B cell (primary cell): ENCODE measurements around the gene EPB41L1. TPM values are rescaled to one million over a fixed set of nuclear protein-coding genes. Genes with fewer than 3 reads are reported as not detected.

Source experiments
- ATAC-seq: fragments of 200-7000 bp; cut with Tn5 transposase; one replicate; pipeline ENCODE4 v1.10.0; 2021; ENCODE audit warnings: low read depth, mild to moderate bottlenecking, moderate number of reproducible peaks, moderate library complexity
- CTCF ChIA-PET: fragments of 350-600 bp; sonication (Branson Sonifier 250); formaldehyde crosslinking; loops from one replicate; lab custom pipeline; 2021; ENCODE audit warnings: antibody characterized with exemption, inconsistent platforms; lab: Charles Lee
- POLR2A ChIA-PET: fragments of 350-600 bp; sonication (Branson Sonifier 250); formaldehyde crosslinking; loops from one replicate; lab custom pipeline; 2021; ENCODE audit warnings: antibody characterized with exemption; lab: Charles Lee
- DNase-seq: peaks from one replicate; pipeline ENCODE4 v3.0.0; 2013
- H2AFZ ChIP-seq: 2 replicates; pipeline ENCODE4 v1.6.1; 2012; ENCODE audit warnings: mild to moderate bottlenecking, low read depth, low read length; ENCODE audit not compliant: insufficient read depth, poor library complexity, severe bottlenecking
- H3K27ac ChIP-seq, 2 donors: 1 replicate in 1 of 2; 2 replicates in 1 of 2; pipeline ENCODE4 v1.5.1; 2012 to 2013; ENCODE audit warnings: low read length in 2 of 2, mild to moderate bottlenecking in 2 of 2, moderate library complexity in 1 of 2
- H3K27me3 ChIP-seq, 4 experiments: fragments of 200-600 bp in 1 of 4; sonication (generic) in 1 of 4; replicated peaks in 1 of 4; 1 replicate in 2 of 4; 2 replicates in 2 of 4; pipeline versions ENCODE4 v1.6.1 to v1.7.0; 2013 to 2016; ENCODE audit warnings: low read length in 3 of 4, mild to moderate bottlenecking in 2 of 4, mixed read lengths in 1 of 4, moderate library complexity in 1 of 4; ENCODE audit not compliant: insufficient read depth in 4 of 4, control insufficient read depth in 3 of 4; ENCODE audit errors: control extremely low read depth in 1 of 4
- H3K36me3 ChIP-seq, 2 experiments: replicated peaks in 1 of 2; 1 replicate in 1 of 2; 2 replicates in 1 of 2; pipeline versions ENCODE4 v1.6.1 to v1.7.1; 2013; ENCODE audit warnings: low read length in 1 of 2; ENCODE audit not compliant: insufficient read depth in 2 of 2, control insufficient read depth in 1 of 2; ENCODE audit errors: control extremely low read depth in 1 of 2, extremely low read depth in 1 of 2
- H3K4me1 ChIP-seq, 2 donors: fragments of 200-600 bp in 1 of 2; sonication (generic) in 1 of 2; 1 replicate in 1 of 2; 2 replicates in 1 of 2; pipeline versions ENCODE4 v1.5.1 to v1.6.1; 2013 to 2017; ENCODE audit warnings: low read length in 2 of 2; ENCODE audit not compliant: control insufficient read depth in 2 of 2, insufficient read depth in 2 of 2
- H3K4me2 ChIP-seq: replicated peaks from 2 replicates; pipeline ENCODE3; 2012; ENCODE audit warnings: mild to moderate bottlenecking, low read depth, low read length; ENCODE audit not compliant: poor library complexity, severe bottlenecking
- H3K4me3 ChIP-seq, 5 experiments: fragments of 200-600 bp in 1 of 5; sonication (generic) in 1 of 5; 1 replicate in 3 of 5; 2 replicates in 2 of 5; pipeline versions ENCODE4 v1.5.1 to v1.7.0; 2011 to 2016; ENCODE audit warnings: low read length in 4 of 5, mild to moderate bottlenecking in 4 of 5, low read depth in 2 of 5, control low read depth in 1 of 5, moderate library complexity in 1 of 5; ENCODE audit not compliant: insufficient read depth in 1 of 5; ENCODE audit errors: control extremely low read depth in 1 of 5, extremely low read depth in 1 of 5
- H3K79me2 ChIP-seq: fragments of 200-600 bp; sonication (generic); one replicate; pipeline ENCODE4 v1.6.0; 2016; ENCODE audit warnings: low read length; ENCODE audit not compliant: control insufficient read depth, insufficient read depth
- H3K9ac ChIP-seq: fragments of 200-600 bp; sonication (generic); 2 replicates; pipeline ENCODE4 v1.6.1; 2017; ENCODE audit warnings: mild to moderate bottlenecking, low read length, moderate library complexity
- H3K9me3 ChIP-seq, 3 donors: one replicate each; pipeline versions ENCODE4 v1.6.1 to v1.7.1; 2013; ENCODE audit warnings: low read length in 2 of 3; ENCODE audit not compliant: control insufficient read depth in 2 of 3, insufficient read depth in 1 of 3; ENCODE audit errors: control extremely low read depth in 1 of 3
- H4K20me1 ChIP-seq: 2 replicates; pipeline ENCODE4 v1.6.0; 2012; ENCODE audit warnings: mild to moderate bottlenecking, low read length; ENCODE audit not compliant: insufficient read depth, control insufficient read depth, poor library complexity, severe bottlenecking
- H3K27ac Mint-ChIP-seq: one replicate; pipeline ENCODE4 v1.8.0; 2021; ENCODE audit warnings: mixed read lengths
- H3K27me3 Mint-ChIP-seq: one replicate; pipeline ENCODE4 v1.8.0; 2021; ENCODE audit warnings: mixed read lengths
- H3K4me1 Mint-ChIP-seq: one replicate; pipeline ENCODE4 v1.8.0; 2021; ENCODE audit warnings: mixed read lengths
- H3K4me3 Mint-ChIP-seq: one replicate; pipeline ENCODE4 v1.8.0; 2021; ENCODE audit warnings: mixed read lengths
- H3K9me3 Mint-ChIP-seq: one replicate; pipeline ENCODE4 v1.8.0; 2022; ENCODE audit warnings: mixed read lengths; ENCODE audit not compliant: insufficient read depth
- CTCF ChIP-seq: fragments of 200-600 bp; IDR thresholded peaks from one replicate; pipeline ENCODE4 v1.8.0; 2022; ENCODE audit warnings: antibody characterized with exemption, mild to moderate bottlenecking
- EZH2 ChIP-seq: IDR thresholded peaks from 2 replicates; pipeline ENCODE4 v1.6.1; 2012; ENCODE audit warnings: borderline replicate concordance, low read depth, mild to moderate bottlenecking, moderate library complexity, low read length; ENCODE audit not compliant: insufficient read depth, poor library complexity, severe bottlenecking
- WGBS: methylation state at CpG from one replicate; pipeline ENCODE4 v1.1.5; 2013; ENCODE audit warnings: missing lambda C conversion rate; ENCODE audit not compliant: insufficient coverage; 5-methylcytosine and 5-hydroxymethylcytosine counted together
- intact Hi-C: fragments of 100-400 bp; cut with micrococcal nuclease; formaldehyde crosslinking; loops from one replicate; pipeline ENCODE4 v1.10.0; 2022
- polyA plus RNA-seq: library from polyadenylated mRNA; depleted of rRNA; stranded (reverse); fragments of >200 nt; gene quantifications from 2 replicates; pipeline ENCODE4 v1.2.3, GENCODE V29; 2012
- total RNA-seq, 2 donors: library from RNA; stranded (reverse); fragments of 120-200 nt in 1 of 2; gene quantifications; 1 replicate in 1 of 2; 2 replicates in 1 of 2; pipeline versions ENCODE4 v1.2.3 to v1.2.4, GENCODE V29; 2013 to 2022

Gene EPB41L1
- total and polyA plus RNA-seq, 2 donors (not counting 1 experiment from before 2014, with no cell fraction given) = 0.12 to 1.3 TPM

- Histone ChIP-seq H3K9me3 (no peaks in the 10 kb centered on the region), H3K4me2 (no peak overlapping the region), H3K4me3 (no peak overlapping the region), H3K36me3 (no peaks in the 10 kb centered on the region), H4K20me1 (no peaks in the 10 kb centered on the region), H3K9ac (no peak overlapping the region), H3K27ac (no peak overlapping the region), H3K4me1 (peaks cover 0 to 8% of the 10 kb centered on the region in 2 donors), H2AFZ (peak overlapping the region; percentile 4), H3K27me3 (no peaks in the 10 kb centered on the region), H3K79me2 (no peaks in the 10 kb centered on the region)
- no peak for DNase-seq
- ChIA-PET CTCF (interaction anchor here (1.5 to 3.2 kb wide), 4 partner anchors 75 to 134 kb away, joined by 3 to 19 read pairs (median 8); no protein-coding TSS in a partner anchor), POLR2A (no interaction called here)
- intact Hi-C loops = no loop called here
- peaks cover 16% of the 10 kb centered on the region for H3K27me3 Mint-ChIP-seq
- H3K27ac Mint-ChIP-seq = no peak overlapping the region
- peak; percentile 33 for ATAC-seq
- WGBS = 50% methylated on average over 2 of the region's 3 CpGs
- H3K9me3 Mint-ChIP-seq = no peaks in the 10 kb centered on the region
- H3K4me3 Mint-ChIP-seq = no peak overlapping the region
- H3K4me1 Mint-ChIP-seq = peaks cover 8% of the 10 kb centered on the region
- TF ChIP-seq CTCF (no peak), EZH2 (no peak)
Observed at GRCh38 chr20:36125097-36125496, 29.4 kb upstream of the EPB41L1 start.

GRCh38 chr20:36126836-36127527 is 27.6 kb upstream of the EPB41L1 start:
- Mint-ChIP-seq H3K4me3 (no peak overlapping the region), H3K4me1 (peaks cover 8% of the 10 kb centered on the region), H3K27me3 (peaks cover 11% of the 10 kb centered on the region), H3K9me3 (no peaks in the 10 kb centered on the region), H3K27ac (no peak overlapping the region)
- intact Hi-C loops = no loop called here
- Histone ChIP-seq H4K20me1 (no peaks in the 10 kb centered on the region), H3K9me3 (no peaks in the 10 kb centered on the region), H3K36me3 (no peaks in the 10 kb centered on the region), H3K4me2 (no peak overlapping the region), H3K27me3 (no peaks in the 10 kb centered on the region), H3K27ac (no peak overlapping the region), H3K4me1 (peaks cover 0 to 8% of the 10 kb centered on the region in 2 donors), H2AFZ (no peak overlapping the region), H3K4me3 (no peak overlapping the region), H3K9ac (no peak overlapping the region), H3K79me2 (no peaks in the 10 kb centered on the region)
- ChIA-PET POLR2A (no interaction called here), CTCF (interaction anchor here (1.4 to 3.2 kb wide), 5 partner anchors 11 to 136 kb away, joined by 4 to 19 read pairs (median 10); no protein-coding TSS in a partner anchor)
- DNase-seq (no peak), ATAC-seq (no peak)
- TF ChIP-seq EZH2 (no peak), CTCF (no peak)
- 97% methylated on average over 5 of the region's 7 CpGs for WGBS
